NCI-H1092 (cell line): ENCODE data around the gene C20orf204.

Source experiments
- DNase-seq: peaks from one replicate; lab custom pipeline; 2025; lab: John Stamatoyannopoulos, UW

The C20orf204 gene

GRCh38 chr20:64071341-64072332 lies 35.7 kb downstream of the C20orf204 start:
- no peak for DNase-seq

DNA sequence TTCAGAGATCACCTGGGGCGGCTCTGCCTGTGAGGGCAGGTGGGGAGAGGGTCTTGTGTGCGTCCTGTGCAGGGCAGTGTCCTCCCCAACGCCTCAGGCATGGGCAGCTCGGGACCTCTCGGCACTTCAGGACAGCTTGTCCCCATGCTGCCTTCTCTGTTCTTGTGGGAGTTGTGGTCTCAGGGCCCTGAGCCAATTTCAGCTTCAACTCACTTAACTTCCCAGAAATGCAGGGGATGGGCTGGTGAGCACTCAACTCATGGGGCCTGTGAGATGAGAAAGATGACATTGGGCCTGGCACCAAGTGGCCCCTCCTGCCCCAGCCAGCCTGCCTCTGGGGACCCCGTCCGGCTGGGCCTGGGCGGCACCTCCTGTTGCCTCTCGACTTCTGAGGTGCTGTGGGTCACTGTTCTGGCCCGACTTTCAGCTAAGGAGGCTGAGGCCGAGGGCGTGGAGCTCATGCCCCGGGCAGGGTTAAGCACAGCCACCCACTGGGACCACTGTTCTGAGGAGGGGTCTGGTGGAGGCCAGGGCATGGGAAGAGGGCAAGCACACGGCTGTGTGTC lies 36.6 kb downstream of the C20orf204 start:
- DNase-seq = no peak

DNA sequence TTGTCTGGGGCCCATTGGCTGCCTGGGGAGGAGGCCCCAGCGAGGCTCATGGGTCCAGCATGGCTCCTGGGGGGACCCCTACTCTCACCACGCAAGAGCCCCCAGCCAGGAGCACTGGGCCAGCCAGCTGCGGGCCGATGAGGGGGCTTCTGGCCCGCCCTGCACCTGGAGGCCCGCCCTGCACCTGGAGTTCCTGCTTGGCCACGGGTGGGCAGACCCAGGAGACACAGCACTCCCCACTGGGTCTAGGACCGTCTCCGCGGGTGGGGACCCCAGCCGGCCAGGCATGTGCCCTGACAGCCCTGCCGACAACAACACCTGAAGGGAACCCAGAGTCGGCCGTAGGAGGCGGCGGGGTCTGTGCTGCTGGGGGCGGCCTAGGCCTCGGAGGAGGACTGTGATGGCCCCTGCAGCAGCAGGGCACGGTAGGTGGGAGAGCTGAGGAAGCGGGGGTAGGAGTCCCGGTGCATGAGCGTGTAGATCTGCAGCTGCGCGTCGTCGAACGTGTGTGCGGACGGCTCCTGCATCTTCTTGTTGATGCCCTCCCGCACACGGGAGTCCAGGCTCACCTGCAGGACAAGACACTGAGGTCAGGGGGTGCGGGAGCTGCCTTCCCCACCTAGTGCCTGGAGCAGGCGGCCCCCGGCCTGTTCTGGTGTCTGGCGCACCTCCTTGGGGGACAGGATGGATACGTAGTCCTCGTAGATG lies 37.6 kb downstream of the C20orf204 start:
- DNase-seq = no peak

DNA sequence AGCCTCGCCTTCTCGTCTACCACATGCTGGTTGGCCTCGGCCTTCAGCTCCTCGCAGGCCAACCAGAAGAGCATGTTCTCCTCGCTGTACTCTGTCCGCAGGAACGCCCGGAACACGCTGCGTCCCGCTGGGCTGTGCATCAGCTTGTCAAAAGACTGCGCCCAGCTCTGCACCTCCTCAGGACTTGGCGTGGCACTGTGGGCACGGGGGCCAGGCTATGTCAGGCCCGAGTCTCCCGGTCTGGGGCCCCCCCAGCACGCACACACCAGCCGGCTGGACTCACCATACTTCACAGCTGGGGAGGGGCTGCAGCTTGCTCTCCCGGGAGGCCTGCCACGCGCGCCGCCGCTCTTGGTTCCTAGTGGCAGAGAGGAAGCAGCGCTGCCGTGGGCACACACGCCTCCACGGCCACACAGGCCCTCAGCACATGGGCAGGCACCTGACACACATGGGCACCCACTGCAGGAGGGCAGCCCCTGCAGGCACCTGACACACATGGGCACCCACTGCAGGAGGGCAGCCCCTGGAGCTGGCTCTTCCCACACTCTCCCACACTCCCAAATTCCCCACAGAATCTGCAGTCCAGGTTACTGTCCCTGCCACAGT lies 38.3 kb downstream of the C20orf204 start:
- no peak for DNase-seq

GRCh38 chr20:64074963-64075362 lies 39.0 kb downstream of the C20orf204 start:
- DNase-seq = no peak

- DNase-seq = no peak
Measured at GRCh38 chr20:64075556-64075955, 39.6 kb downstream of the C20orf204 start.

- DNase-seq = no peak
Measured at GRCh38 chr20:64076061-64076997, 40.3 kb downstream of the C20orf204 start.

DNA sequence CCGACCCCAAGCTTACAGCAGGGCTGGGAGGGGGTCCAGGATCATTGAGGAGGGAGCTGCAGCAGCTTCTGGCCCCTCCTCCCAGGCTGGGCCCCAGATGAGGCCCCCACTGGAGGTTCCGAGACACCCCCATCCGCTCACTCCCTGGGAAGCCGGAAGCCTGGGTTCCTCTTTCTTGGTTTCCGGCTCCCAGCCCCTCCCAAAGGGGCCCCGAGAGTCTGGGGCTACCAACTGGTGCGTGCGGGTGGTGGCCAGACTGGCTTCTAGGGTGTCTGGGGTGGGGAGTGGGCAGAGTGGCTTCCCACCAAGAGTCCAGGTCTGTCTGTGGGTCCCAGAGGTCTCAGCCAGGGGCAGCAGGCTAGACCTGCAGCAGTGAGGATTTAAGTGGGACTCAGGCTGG lies 41.1 kb downstream of the C20orf204 start:
- DNase-seq = no peak

GRCh38 chr20:64077541-64077875 lies 41.5 kb downstream of the C20orf204 start:
- no peak for DNase-seq

DNA sequence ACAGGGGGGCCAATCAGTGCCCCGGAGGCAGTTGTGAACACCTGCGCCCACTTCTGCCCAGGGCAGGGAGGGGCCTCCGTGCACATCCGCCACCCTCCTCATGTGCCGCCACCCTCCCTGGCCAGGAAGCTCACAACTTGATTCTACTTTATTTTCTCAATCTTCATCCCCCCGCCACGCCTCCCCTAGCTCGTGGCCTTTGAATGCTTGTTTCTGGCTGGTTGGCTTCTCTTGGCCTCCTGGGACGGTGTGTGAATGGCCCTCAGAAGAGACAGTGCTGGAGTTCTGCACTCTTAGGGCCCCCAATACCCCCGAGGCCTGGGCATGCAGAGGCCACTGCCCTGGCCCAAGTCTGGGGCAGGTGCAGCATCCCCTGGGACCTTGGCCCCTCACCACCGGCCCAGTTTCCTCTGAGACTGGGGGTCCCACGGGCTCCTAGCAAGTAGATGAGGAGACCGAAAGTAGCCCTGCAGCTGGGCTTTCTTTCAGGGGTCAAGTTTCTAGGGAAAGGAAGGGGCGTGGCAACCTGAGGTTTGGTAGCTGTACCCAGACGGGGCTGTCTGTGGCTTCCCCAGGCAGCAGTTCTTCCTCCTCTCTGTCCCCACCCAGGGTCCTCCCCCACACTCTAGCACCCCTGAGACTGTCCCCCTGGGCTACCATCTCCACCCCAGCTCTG lies 42.0 kb downstream of the C20orf204 start:
- DNase-seq = no peak

DNA sequence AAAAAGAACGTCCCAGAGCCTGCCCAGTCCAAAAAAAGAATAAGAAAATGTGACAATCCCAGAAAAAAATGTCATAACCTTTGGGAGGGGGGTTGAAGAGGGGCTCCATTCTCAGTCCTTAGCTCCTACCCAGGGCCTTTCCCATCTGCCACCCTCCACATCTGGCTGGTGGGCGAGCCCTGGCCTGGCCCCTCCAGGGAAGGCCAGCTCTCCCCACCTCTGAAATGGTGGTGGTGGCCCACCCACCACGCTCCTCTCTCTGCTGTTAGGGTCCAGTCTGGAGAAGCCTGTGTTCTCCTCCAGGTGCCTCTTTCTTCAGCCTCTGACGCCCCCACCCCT lies 42.9 kb downstream of the C20orf204 start:
- no peak for DNase-seq

DNA sequence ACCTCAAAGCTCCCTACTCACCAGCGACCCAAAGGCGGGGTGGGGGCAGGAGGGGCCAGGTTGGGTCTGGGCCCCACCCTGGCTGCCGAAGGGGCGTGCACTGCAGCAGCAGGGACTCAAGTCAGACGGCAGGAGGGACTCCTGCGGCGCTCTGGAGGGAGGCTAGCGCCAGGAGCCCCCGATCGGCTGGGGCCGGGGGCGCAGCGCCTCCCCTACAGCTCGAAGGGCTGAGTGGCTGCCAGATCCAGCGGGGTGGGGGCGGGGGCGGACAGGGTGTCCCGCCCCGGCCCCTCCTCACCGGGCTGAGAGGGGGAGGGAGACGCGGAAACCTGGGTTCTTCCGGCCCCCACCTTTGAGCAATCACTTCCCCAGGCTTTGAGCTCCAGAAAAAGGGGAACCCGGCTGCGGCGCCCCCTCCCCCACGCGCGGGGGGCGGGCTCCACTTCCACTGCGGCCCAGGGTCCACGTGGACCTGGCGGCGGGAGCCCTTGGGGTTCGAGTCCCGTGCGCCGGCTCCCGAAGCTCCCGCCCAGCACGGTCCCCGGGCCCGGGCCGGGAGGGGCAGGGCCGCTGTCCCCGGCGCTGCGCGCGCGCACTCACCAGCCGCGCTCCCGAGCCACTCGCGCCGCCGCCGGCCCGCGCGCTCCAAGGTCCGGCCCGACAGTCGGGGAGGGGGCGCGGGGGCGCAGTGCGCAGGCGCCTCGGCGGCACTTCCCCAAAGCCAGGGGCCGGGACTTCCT lies 43.5 kb downstream of the C20orf204 start, which contains the start of gene RGS19:
RGS19 (minus strand) TSS at position 246 of the 740 bp plus-strand sequence. CDS start 2,632 bp downstream, outside the sequence.
- peak; percentile 28 for DNase-seq

DNA sequence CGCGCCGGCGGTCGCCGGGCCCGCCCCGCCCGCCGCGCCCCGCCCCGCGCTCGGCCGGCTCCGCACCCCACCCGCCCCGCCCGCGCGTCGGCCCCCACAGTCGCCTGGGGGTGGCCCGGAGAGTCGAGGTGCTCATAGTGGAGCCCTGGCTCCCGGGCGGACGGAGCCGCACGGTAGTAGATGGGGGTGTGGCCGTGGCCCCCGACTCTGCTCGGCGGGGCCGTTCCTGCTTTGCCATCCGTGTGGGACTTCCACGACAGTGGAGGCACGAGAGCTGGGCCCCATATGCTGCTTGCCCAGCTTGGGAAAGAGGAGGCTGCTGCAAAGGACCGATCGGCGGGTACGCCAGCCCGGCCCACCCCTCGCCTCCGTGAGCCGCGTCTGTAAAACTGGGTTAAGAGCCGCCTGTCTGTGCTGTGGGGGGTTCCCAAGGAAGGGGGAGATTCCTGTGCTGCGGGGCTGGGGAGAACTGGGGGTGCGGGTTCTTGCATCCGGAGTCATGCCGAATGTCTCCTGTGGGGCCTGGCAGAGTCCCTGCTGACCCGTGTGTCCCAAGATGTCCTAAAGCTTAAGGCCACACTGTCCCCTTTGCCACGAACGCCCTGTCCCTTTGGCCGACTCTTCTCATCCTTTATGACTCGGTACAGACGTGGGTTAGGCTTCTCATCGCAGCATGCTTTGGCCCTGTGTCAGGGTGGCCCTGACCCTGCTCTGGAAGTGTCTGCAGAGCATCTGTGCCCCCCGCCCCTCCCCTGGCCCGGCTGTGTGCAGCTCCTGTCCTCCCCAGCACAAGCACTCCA lies 44.2 kb downstream of the C20orf204 start, which contains the start of gene OPRL1:
OPRL1 (plus strand) TSS at position 70 of the 800 bp plus-strand sequence. CDS start 12,639 bp downstream, outside the sequence.
- no peak for DNase-seq

DNA sequence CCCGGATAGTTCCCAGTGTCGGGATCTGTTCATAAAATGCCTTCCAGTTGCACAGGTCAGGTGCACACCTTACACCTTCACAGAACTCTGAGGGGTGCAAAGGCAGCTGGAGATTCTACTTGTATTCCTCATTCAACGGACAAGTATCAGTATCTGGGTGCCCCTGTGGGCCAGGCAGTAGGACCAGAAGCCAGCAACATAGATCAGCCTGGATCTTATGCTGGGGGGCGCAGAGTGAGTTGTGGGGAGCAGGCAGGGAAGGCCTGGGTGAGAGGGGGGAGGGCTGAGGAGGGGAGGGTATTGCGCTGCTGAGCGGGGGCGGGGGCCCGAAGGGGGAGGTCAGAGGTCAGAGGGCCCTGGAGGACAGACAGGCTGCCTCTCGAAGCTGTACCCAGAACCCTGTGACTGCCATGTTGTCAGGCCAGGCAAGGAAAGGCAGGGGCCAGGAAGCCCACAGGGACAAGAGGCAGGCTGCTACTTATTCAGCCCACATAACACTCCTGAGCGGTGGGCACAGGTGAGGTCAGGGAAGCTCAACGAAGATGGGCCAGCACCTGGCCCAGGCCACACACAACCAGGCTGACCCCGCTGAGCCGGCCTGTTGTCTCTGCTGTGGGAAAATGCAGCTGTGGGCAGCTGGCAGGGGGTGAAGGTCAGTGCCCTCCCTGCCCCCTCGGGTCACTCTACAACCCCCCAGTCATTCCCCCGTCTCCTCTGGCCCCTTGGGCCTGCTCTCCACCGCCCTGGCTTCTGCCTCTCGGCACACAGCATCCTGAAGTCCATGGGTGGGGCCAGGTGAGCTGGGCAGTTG lies 45.0 kb downstream of the C20orf204 start:
- DNase-seq = no peak

GRCh38 chr20:64081624-64081964 lies 45.6 kb downstream of the C20orf204 start:
- DNase-seq = no peak

- DNase-seq = no peak
Measured at GRCh38 chr20:64082126-64082731, 46.2 kb downstream of the C20orf204 start.

- DNase-seq = no peak
Measured at GRCh38 chr20:64082820-64083377, 46.9 kb downstream of the C20orf204 start.
